Activated CD4-positive, alpha-beta T cell treated with anti-CD3 and anti-CD28 coated beads, Interleukin-2, amount 10 ng/mL, durations not matched to agents 7 days and 5 days (primary cell): Measurements from ENCODE around the gene JPH3. TPM values are rescaled to one million over a fixed set of nuclear protein-coding genes. Genes with fewer than 3 reads are reported as not detected.

Experiments
- CTCF ChIA-PET: fragments of 350-600 bp; sonication (Branson Sonifier 250); formaldehyde crosslinking; loops from one replicate; lab custom pipeline; 2021; ENCODE audit warnings: antibody characterized with exemption; lab: Charles Lee
- POLR2A ChIA-PET: fragments of 350-600 bp; sonication (Branson Sonifier 250); formaldehyde crosslinking; loops from one replicate; lab custom pipeline; 2021; ENCODE audit warnings: antibody characterized with exemption; lab: Charles Lee
- DNase-seq: peaks from one replicate; pipeline ENCODE4 v3.0.0-alpha.2; 2020
- H3K27ac Mint-ChIP-seq: one replicate; pipeline ENCODE4 v1.8.0; 2021; ENCODE audit warnings: mild to moderate bottlenecking, moderate library complexity, mixed read lengths
- H3K27me3 Mint-ChIP-seq: one replicate; pipeline ENCODE4 v1.8.0; 2021; ENCODE audit warnings: mixed read lengths
- H3K36me3 Mint-ChIP-seq: one replicate; pipeline ENCODE4 v1.8.0; 2021; ENCODE audit warnings: low read depth, mixed read lengths
- H3K4me1 Mint-ChIP-seq: one replicate; pipeline ENCODE4 v1.8.0; 2021; ENCODE audit warnings: mixed read lengths
- H3K4me3 Mint-ChIP-seq: one replicate; pipeline ENCODE4 v1.8.0; 2021; ENCODE audit warnings: mild to moderate bottlenecking, moderate library complexity, mixed read lengths
- H3K9me3 Mint-ChIP-seq: one replicate; pipeline ENCODE4 v1.8.0; 2021; ENCODE audit warnings: mixed read lengths
- total RNA-seq, 2 experiments: library from RNA; stranded (reverse); gene quantifications; one replicate each; pipeline ENCODE4 v1.2.3, GENCODE V29; 2021

The JPH3 gene
- total RNA-seq, 2 experiments from 2014 or later: not detected

DNA sequence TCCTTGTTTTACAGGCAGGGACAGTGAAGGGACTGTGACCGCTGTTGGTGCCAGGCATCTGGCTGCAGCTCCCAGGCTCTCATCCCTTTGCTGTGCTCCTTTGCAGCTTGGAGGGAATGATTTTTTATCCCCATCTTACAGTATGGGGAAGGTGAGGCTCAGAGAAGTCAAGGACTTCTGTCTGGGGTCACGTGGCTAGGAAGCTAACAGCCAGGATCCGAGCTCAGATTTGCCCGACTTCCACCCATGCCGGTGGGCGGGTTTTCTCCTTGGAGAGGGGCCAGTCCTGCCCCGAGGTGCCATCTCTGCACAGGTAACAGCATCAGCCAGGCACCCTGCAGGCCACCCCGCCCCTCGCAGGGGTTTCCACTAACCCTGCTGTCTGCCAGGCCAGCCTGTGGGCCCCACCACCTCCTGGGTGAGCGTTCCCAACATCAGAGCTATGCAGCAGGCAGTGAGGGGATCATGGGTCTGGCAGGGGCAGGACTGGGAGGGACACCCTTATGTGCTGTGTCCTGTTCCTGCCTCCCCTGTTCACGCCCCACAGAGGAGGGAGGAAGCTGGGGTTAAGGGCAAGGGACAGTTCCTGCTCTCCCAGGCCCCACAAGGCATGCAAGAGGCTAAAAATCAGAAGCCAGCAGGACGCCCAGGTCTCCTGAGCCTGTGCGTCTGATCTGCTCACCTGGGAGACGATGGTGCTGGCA is 25.4 kb downstream of the JPH3 start:
- CTCF ChIA-PET: interaction anchor here (0.5 kb wide), 1 partner anchor 38 kb away, joined by 3 read pairs; no protein-coding TSS in a partner anchor
- POLR2A ChIA-PET: no interaction called here
- DNase-seq: no peak
- H3K4me3 Mint-ChIP-seq: no peak overlapping the region
- no peaks in the 10 kb centered on the region for H3K4me1 Mint-ChIP-seq
- no peak overlapping the region for H3K27ac Mint-ChIP-seq
- no peaks in the 10 kb centered on the region for H3K36me3 Mint-ChIP-seq
- H3K27me3 Mint-ChIP-seq: peaks cover 18% of the 10 kb centered on the region
- peaks cover 4% of the 10 kb centered on the region for H3K9me3 Mint-ChIP-seq

DNA sequence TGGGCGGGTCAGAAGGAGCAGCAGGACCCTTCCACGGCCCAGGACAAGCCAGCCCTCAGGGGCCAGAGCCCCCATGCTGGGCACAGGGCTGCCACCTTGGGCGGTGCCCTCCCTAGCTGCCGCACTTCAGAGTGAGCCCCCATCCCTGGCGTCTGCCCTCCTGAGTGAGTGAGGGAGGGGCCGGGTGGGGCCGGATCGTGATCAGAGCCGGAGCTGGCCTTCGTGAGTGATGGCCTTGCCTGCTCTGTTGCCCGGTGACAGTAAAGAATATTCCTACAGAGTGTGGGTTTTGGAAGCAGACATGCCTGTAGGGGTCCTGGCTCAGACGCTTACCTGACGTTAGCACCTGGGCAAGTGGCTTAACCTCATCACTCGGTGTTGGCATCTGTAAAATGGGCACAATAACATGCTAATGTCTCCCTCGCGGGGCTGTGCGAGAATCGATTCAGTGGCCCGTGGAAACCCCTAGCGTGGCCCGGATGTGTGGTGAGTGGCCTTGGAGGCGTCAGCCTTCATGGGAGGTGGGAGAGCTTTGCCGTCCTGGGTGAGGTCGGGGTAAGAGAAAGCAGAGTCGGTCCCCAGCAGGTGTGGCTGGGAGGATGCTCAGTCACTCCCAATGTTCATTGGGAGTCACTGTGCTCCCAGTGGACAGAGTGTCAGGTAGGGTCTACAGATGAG is 26.1 kb downstream of the JPH3 start:
- Mint-ChIP-seq H3K4me3 (no peak overlapping the region), H3K4me1 (no peaks in the 10 kb centered on the region), H3K9me3 (peaks cover 4% of the 10 kb centered on the region), H3K27ac (no peak overlapping the region), H3K36me3 (no peaks in the 10 kb centered on the region), H3K27me3 (peaks cover 18% of the 10 kb centered on the region)
- no peak for DNase-seq
- POLR2A ChIA-PET: no interaction called here
- CTCF ChIA-PET: no interaction called here

DNA sequence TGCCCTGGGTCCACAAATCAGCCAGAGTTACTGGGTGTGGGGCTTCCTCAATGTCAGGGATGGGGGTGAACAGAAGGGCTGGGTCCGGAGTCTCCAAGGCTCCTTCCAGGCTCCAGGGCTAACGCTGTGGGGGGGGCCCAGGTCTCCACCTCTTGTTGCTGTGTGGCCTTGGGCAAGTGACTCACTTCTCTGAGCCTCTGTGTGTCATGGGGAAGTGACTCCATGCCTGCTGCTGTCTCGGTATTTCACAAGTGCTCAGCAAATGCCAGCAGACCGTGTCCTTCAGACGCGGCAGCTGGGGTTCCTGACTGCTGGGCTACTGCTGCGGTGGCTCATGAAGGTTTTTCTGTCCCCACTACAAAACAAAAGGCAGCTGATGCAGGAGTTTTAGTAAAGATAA is 26.6 kb downstream of the JPH3 start:
- H3K27me3 Mint-ChIP-seq: peaks cover 18% of the 10 kb centered on the region
- no peak overlapping the region for H3K4me3 Mint-ChIP-seq
- peaks cover 4% of the 10 kb centered on the region for H3K9me3 Mint-ChIP-seq
- H3K36me3 Mint-ChIP-seq: no peaks in the 10 kb centered on the region
- DNase-seq: no peak
- ChIA-PET CTCF (no interaction called here), POLR2A (no interaction called here)
- H3K27ac Mint-ChIP-seq: no peak overlapping the region
- no peaks in the 10 kb centered on the region for H3K4me1 Mint-ChIP-seq

DNA sequence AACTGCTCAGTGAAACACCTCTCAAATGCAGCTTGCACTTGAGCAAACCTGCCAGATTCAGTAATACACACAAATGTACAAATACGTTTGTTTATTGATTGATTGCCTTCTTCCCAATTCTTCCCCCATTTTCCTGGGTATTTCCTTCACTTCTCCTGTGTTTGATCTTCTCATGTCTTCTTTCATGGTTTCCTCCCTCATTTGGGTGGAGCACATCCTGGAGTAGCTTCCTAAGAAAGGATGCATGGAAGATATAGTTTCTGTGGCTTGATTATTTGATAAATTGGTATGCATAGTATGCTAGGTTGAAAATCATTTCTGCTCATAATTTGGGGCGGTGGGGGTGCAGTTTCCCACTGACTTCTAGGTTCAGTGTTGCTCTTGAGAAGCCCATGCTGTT is 28.8 kb downstream of the JPH3 start:
- no peak for DNase-seq
- CTCF ChIA-PET: interaction anchor here (1.0 kb wide), 1 partner anchor 340 kb away, joined by 3 read pairs; no protein-coding TSS in a partner anchor
- Mint-ChIP-seq H3K27me3 (peaks cover 18% of the 10 kb centered on the region), H3K4me1 (peaks cover 7% of the 10 kb centered on the region), H3K4me3 (no peak overlapping the region), H3K36me3 (no peaks in the 10 kb centered on the region), H3K27ac (no peak overlapping the region), H3K9me3 (peaks cover 4% of the 10 kb centered on the region)
- POLR2A ChIA-PET: no interaction called here

GRCh38 chr16:87634411-87634810 is 32.1 kb downstream of the JPH3 start:
- Mint-ChIP-seq H3K9me3 (peaks cover 4% of the 10 kb centered on the region), H3K36me3 (no peaks in the 10 kb centered on the region), H3K27me3 (peaks cover 18% of the 10 kb centered on the region), H3K27ac (no peak overlapping the region), H3K4me1 (peaks cover 11% of the 10 kb centered on the region), H3K4me3 (no peak overlapping the region)
- no peak for DNase-seq
- ChIA-PET CTCF (interaction anchor here (1.8 to 2.4 kb wide), 3 partner anchors 87 to 240 kb away, joined by 5 to 16 read pairs (median 6); no protein-coding TSS in a partner anchor), POLR2A (no interaction called here)

GRCh38 chr16:87635541-87636049 is 33.3 kb downstream of the JPH3 start:
- CTCF ChIA-PET: interaction anchor here (0.6 to 2.4 kb wide), 23 partner anchors 10 to 522 kb away, joined by 3 to 16 read pairs (median 4); no protein-coding TSS in a partner anchor
- Mint-ChIP-seq H3K27me3 (peaks cover 16% of the 10 kb centered on the region), H3K9me3 (peaks cover 4% of the 10 kb centered on the region), H3K36me3 (no peaks in the 10 kb centered on the region), H3K4me1 (peaks cover 11% of the 10 kb centered on the region), H3K4me3 (peak overlapping the region; percentile 12), H3K27ac (no peak overlapping the region)
- POLR2A ChIA-PET: no interaction called here
- DNase-seq: peak; percentile 73

DNA sequence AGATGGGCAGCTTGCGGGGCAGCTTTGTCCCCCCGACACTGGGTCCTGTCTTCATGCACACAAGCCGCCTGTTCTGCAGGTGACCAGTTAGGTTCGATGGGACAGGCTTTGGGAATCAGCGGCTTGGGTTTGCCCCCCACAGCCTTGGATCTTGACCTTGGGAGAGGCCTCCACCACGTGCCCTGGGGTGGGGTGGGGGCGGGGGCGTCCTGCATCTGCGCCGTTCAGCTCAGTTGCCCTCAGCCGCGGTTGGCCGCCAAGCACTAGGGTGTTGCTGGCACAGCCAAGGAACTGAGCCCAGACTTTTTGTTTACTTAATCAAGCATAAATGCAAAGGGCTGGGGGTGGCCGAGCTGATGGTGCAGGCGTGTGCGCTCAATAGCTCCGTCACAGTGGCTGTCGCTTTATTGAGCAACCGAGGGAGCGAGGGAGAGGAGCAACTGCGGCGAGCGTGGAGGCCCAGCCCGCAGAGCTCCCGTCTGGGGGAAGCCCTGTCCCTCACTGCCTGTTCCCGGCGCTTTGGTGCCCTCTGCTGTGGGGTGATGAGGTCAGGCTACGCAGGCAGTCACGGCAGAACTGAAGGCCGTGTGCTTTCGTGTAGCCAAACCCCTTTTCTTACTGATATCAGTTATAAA is 33.9 kb downstream of the JPH3 start:
- Mint-ChIP-seq H3K9me3 (no peaks in the 10 kb centered on the region), H3K36me3 (no peaks in the 10 kb centered on the region), H3K27me3 (peaks cover 11% of the 10 kb centered on the region), H3K27ac (no peak overlapping the region), H3K4me1 (peaks cover 11% of the 10 kb centered on the region), H3K4me3 (peak overlapping the region; percentile 19)
- peak; percentile 78 for DNase-seq
- ChIA-PET CTCF (interaction anchor here (0.6 to 2.4 kb wide), 25 partner anchors 10 to 522 kb away, joined by 3 to 16 read pairs (median 4); partner anchors contain the start of gene FBXO31), POLR2A (no interaction called here)

DNA sequence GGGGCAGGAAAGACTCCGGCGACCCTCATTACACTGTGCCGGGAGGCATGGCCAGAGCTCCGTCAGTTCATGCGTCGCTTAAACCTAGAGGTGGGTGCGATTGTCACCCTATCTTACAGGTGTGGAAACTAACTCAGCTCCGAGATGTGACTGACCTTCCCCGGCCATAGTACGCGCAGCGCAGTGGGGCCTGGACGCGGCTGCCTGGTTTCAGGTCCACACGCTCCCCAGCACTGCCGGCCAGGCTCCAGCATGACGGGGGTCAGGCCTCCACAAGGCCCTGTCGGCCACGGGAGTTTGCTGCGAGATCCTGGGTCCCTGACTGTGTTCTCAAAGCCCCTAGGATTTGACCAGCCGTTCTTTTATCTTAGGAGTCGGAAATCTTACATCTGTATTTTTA is 34.4 kb downstream of the JPH3 start:
- Mint-ChIP-seq H3K9me3 (no peaks in the 10 kb centered on the region), H3K4me1 (peaks cover 11% of the 10 kb centered on the region), H3K4me3 (no peak overlapping the region), H3K36me3 (no peaks in the 10 kb centered on the region), H3K27me3 (peaks cover 6% of the 10 kb centered on the region), H3K27ac (no peak overlapping the region)
- DNase-seq: no peak
- ChIA-PET POLR2A (no interaction called here), CTCF (interaction anchor here (0.8 to 2.4 kb wide), 16 partner anchors 10 to 434 kb away, joined by 3 to 16 read pairs (median 4); partner anchors contain the start of gene FBXO31)

DNA sequence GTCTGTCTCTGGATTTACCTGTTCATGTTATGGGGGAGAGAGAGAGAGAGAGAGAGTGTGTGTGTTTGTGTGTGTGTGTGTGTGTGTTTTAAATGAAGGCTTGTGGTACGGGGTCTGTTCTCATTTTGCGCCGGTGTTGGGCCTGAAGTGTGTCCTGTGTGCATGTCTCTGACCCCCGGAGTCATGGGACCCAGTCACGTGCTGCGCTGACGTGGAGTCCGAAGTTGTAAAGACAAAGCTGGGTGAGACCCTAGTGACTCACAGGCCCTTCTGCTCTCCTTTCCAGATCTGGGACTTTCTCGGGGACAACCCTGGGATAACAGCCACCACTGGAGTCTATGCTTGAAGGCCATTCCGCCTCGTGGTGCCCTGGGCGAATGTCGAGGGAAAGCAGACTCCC is 35.0 kb downstream of the JPH3 start:
- H3K36me3 Mint-ChIP-seq: no peaks in the 10 kb centered on the region
- POLR2A ChIA-PET: no interaction called here
- DNase-seq: no peak
- H3K4me1 Mint-ChIP-seq: peaks cover 11% of the 10 kb centered on the region
- H3K9me3 Mint-ChIP-seq: no peaks in the 10 kb centered on the region
- CTCF ChIA-PET: interaction anchor here (0.7 to 0.8 kb wide), 2 partner anchors 25 to 109 kb away, joined by 3 to 5 read pairs; no protein-coding TSS in a partner anchor
- H3K27ac Mint-ChIP-seq: no peak overlapping the region
- no peak overlapping the region for H3K4me3 Mint-ChIP-seq
- peaks cover 1% of the 10 kb centered on the region for H3K27me3 Mint-ChIP-seq

DNA sequence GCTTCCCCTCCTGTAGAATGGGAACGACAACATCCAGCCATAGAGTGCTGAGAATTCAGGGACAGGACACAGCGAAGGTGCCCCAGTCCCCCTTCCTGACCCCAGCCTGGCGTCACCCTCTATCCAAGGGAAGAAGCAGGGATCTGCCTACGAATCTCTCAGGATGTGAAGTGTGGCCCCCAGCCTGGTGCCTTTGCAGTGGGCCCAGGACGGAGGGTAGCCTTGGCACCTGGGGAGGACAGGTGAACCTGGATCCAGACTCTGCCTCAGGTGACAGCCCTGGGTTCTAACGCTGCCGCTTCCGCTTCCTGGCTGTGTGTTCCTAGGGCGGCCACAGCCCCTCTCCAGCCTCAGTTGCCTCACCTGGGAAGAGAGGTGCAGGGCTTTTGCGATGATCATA is 36.4 kb downstream of the JPH3 start:
- DNase-seq: no peak
- CTCF ChIA-PET: no interaction called here
- Mint-ChIP-seq H3K27me3 (no peaks in the 10 kb centered on the region), H3K4me3 (no peak overlapping the region), H3K27ac (no peak overlapping the region), H3K4me1 (peaks cover 11% of the 10 kb centered on the region), H3K36me3 (no peaks in the 10 kb centered on the region), H3K9me3 (no peaks in the 10 kb centered on the region)
- POLR2A ChIA-PET: no interaction called here

- H3K27ac Mint-ChIP-seq: no peak overlapping the region
- no peaks in the 10 kb centered on the region for H3K27me3 Mint-ChIP-seq
- no peaks in the 10 kb centered on the region for H3K36me3 Mint-ChIP-seq
- POLR2A ChIA-PET: no interaction called here
- CTCF ChIA-PET: interaction anchor here (1.0 kb wide), 1 partner anchor 13 kb away, joined by 3 read pairs; no protein-coding TSS in a partner anchor
- no peaks in the 10 kb centered on the region for H3K9me3 Mint-ChIP-seq
- no peaks in the 10 kb centered on the region for H3K4me1 Mint-ChIP-seq
- DNase-seq: no peak
- H3K4me3 Mint-ChIP-seq: no peak overlapping the region
These were observed 39.4 kb downstream of the JPH3 start for GRCh38 chr16:87641721-87642120.

DNA sequence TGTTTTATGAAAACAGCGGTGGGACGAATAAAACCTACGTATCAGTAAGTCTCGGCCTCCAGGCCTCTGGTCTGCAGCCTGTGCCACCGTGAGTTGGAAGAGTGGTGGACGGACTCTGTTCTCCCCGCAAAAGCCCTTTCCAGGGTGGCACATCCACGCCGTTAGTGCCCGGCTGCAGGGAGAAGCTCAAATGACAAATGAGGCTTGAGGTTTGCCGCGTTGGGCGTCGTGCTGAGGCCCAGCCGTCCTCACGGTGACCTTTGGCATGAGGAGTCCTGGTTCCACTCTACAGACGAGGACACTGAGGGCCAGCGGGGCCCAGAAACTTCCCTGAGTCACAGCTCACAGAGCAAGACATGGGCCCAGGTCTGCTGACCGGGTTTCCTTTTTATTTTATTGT is 40.2 kb downstream of the JPH3 start:
- Mint-ChIP-seq H3K27me3 (no peaks in the 10 kb centered on the region), H3K4me3 (no peak overlapping the region), H3K27ac (no peak overlapping the region), H3K4me1 (no peaks in the 10 kb centered on the region), H3K36me3 (no peaks in the 10 kb centered on the region), H3K9me3 (no peaks in the 10 kb centered on the region)
- DNase-seq: no peak
- ChIA-PET CTCF (interaction anchor here (0.5 kb wide), 1 partner anchor 661 kb away, joined by 5 read pairs; no protein-coding TSS in a partner anchor), POLR2A (no interaction called here)
